Measurements from ENCODE around the gene AUH.

DNA sequence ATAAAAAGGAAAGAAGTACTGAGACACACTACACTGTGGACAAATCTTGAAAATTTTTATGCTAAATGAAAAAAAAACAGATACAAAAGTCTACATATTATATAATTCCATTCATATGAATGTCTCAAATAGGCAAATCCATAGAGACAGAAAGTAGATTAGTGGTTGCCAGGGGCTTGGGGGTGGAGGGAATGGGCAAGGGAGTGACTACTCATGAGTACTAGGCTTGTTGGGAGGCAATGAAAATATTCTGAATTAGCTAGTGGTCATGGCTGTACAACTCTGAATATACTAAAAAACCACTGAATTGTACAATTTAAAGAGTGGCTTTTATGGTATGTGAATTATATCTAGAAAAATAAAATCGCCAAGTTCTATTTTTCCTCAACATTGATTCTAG is 154.9 kb downstream of the AUH start:
- TF ChIP-seq, protein P1, sequence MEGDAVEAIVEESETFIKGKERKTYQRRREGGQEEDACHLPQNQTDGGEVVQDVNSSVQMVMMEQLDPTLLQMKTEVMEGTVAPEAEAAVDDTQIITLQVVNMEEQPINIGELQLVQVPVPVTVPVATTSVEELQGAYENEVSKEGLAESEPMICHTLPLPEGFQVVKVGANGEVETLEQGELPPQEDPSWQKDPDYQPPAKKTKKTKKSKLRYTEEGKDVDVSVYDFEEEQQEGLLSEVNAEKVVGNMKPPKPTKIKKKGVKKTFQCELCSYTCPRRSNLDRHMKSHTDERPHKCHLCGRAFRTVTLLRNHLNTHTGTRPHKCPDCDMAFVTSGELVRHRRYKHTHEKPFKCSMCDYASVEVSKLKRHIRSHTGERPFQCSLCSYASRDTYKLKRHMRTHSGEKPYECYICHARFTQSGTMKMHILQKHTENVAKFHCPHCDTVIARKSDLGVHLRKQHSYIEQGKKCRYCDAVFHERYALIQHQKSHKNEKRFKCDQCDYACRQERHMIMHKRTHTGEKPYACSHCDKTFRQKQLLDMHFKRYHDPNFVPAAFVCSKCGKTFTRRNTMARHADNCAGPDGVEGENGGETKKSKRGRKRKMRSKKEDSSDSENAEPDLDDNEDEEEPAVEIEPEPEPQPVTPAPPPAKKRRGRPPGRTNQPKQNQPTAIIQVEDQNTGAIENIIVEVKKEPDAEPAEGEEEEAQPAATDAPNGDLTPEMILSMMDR (conservative IDR thresholded peaks at IDR 0.05; ENCODE audit: low read length), result no peak
- no peak for TF ChIP-seq EZH2phosphoT487 (IDR thresholded peaks at IDR 0.05; ENCODE audit: borderline replicate concordance, low read depth, low read length)
